Right lobe of liver (tissue), 6 donors: ENCODE results near the gene C14orf132. TPM values are rescaled to one million over a fixed set of nuclear protein-coding genes. Genes with fewer than 3 reads are reported as not detected.

ENCODE experiments used
- ATAC-seq, 4 donors: fragments of 200-7000 bp; cut with Tn5 transposase; one replicate each; pipeline ENCODE4 v1.9.1; 2020; ENCODE audit warnings: mild to moderate bottlenecking in 4 of 4, moderate library complexity in 4 of 4
- DNase-seq, 3 donors: peaks; one replicate each; pipeline ENCODE4 v3.0.0-alpha.2; 2020
- H3K27ac ChIP-seq, 3 donors: fragments of 200-600 bp; one replicate each; pipeline ENCODE4 v1.8.0; 2022
- H3K27me3 ChIP-seq, 2 donors: fragments of 200-600 bp; one replicate each; pipeline ENCODE4 v1.8.0; 2022
- H3K36me3 ChIP-seq, 4 donors: fragments of 200-600 bp; sonication (generic) in 1 of 4; one replicate each; pipeline versions ENCODE4 v1.5.1 to v1.8.0; 2017 to 2022; ENCODE audit warnings: control low read depth in 1 of 4
- H3K4me1 ChIP-seq, 4 donors: fragments of 200-600 bp; sonication (generic) in 1 of 4; one replicate each; pipeline versions ENCODE4 v1.5.1 to v1.8.0; 2017 to 2022; ENCODE audit warnings: control low read depth in 1 of 4
- H3K4me3 ChIP-seq, 3 donors: fragments of 200-600 bp; one replicate each; pipeline ENCODE4 v1.8.0; 2022
- H3K9me3 ChIP-seq, 4 donors: fragments of 200-600 bp; sonication (generic) in 1 of 4; one replicate each; pipeline versions ENCODE4 v1.5.1 to v1.8.0; 2017 to 2022; ENCODE audit warnings: control low read depth in 1 of 4
- CTCF ChIP-seq, 4 donors: fragments of 200-600 bp in 3 of 4; fragments of 450-650 bp in 1 of 4; IDR thresholded peaks; one replicate each; pipeline versions ENCODE4 v1.5.1 to v1.8.0; 2016 to 2022; ENCODE audit warnings: antibody characterized with exemption in 4 of 4, mild to moderate bottlenecking in 2 of 4
- POLR2A ChIP-seq: fragments of 450-650 bp; IDR thresholded peaks from one replicate; pipeline ENCODE4 v1.6.1; 2017; ENCODE audit warnings: antibody characterized with exemption, mild to moderate bottlenecking
- WGBS: methylation state at CpG from one replicate; pipeline ENCODE4 v1.1.6; 2018; ENCODE audit warnings: low coverage, low lambda C conversion rate; ENCODE audit not compliant: insufficient coverage; ENCODE audit errors: missing lambda C conversion rate; 5-methylcytosine and 5-hydroxymethylcytosine counted together
- intact Hi-C, 2 donors: fragments of 100-400 bp; cut with DNase I; formaldehyde crosslinking; loops; one replicate each; pipeline versions ENCODE4 v1.11.2 to v1.14.1; 2022
- total RNA-seq, 6 experiments: library from RNA; depleted of rRNA in 2 of 6; stranded (reverse); fragments of >200 nt in 2 of 6; fragmentation: NEBNext Ultra II Directional in 3 of 6; extraction: Animal tissue kit (Norgen Biotek cat#: 25700) in 3 of 6; gene quantifications; one replicate each; pipeline versions ENCODE4 v1.1.0 to v1.2.4, GENCODE V29; 2016 to 2023
- donor health status: DM: no; HTN: yes; CAD: no.
- donor health status: DM: no; HTN: no; CAD: no.
- donor health status: DM: no; HTN: no; CAD: no.
- donor health status: DM: no; HTN: yes; CAD: no.
- donor health status: DM: no; HTN: yes; CAD: no.

C14orf132 gene
- total RNA-seq, 6 experiments from 2014 or later: 1.7 to 6.9 (median 3.3) TPM

GRCh38 chr14:96042248-96042930 lies 3.2 kb downstream of the C14orf132 start:
- peaks cover 0 to 4% (median 0%) of the 10 kb centered on the region in 4 donors for H3K4me1 ChIP-seq
- intact Hi-C loops: no loop called here
- H3K27ac ChIP-seq: no peak overlapping the region
- TF ChIP-seq CTCF (IDR thresholded peaks at IDR 0.05) (no peak), POLR2A (no peak)
- WGBS: 57% methylated on average over 4 of the region's 4 CpGs
- DNase-seq (peak in 1 of 3 donors; percentile 21), ATAC-seq (no peak)
- no peaks in the 10 kb centered on the region for H3K27me3 ChIP-seq
- no peaks in the 10 kb centered on the region for H3K9me3 ChIP-seq
- no peaks in the 10 kb centered on the region for H3K36me3 ChIP-seq
- H3K4me3 ChIP-seq: no peak overlapping the region

GRCh38 chr14:96046630-96047029 lies 7.5 kb downstream of the C14orf132 start:
- ATAC-seq: no peak
- Histone ChIP-seq H3K27ac (no peak overlapping the region), H3K27me3 (no peaks in the 10 kb centered on the region), H3K9me3 (no peaks in the 10 kb centered on the region), H3K4me3 (no peak overlapping the region), H3K36me3 (no peaks in the 10 kb centered on the region), H3K4me1 (no peaks in the 10 kb centered on the region)
- 88% methylated on average over 2 of the region's 2 CpGs for WGBS
- intact Hi-C loops: no loop called here
- TF ChIP-seq POLR2A (no peak), CTCF (IDR thresholded peaks at IDR 0.05) (no peak)
- no peak for DNase-seq

- ATAC-seq (no peak), DNase-seq (no peak)
- no peak overlapping the region for H3K27ac ChIP-seq
- TF ChIP-seq CTCF (IDR thresholded peaks at IDR 0.05): no peak
- no peak for TF ChIP-seq POLR2A
- H3K4me1 ChIP-seq: no peaks in the 10 kb centered on the region
- intact Hi-C loops: no loop called here
- no peaks in the 10 kb centered on the region for H3K36me3 ChIP-seq
- H3K27me3 ChIP-seq: no peaks in the 10 kb centered on the region
- H3K4me3 ChIP-seq: no peak overlapping the region
- H3K9me3 ChIP-seq: no peaks in the 10 kb centered on the region
These were observed 7.9 kb downstream of the C14orf132 start for GRCh38 chr14:96047101-96047500.

GRCh38 chr14:96049932-96050331 lies 10.8 kb downstream of the C14orf132 start:
- intact Hi-C loops: no loop called here
- H3K36me3 ChIP-seq: no peaks in the 10 kb centered on the region
- H3K9me3 ChIP-seq: no peaks in the 10 kb centered on the region
- no peak for ATAC-seq
- H3K4me3 ChIP-seq: no peak overlapping the region
- no peak for DNase-seq
- no peak overlapping the region for H3K27ac ChIP-seq
- H3K27me3 ChIP-seq: no peaks in the 10 kb centered on the region
- TF ChIP-seq POLR2A (no peak), CTCF (IDR thresholded peaks at IDR 0.05) (no peak)
- H3K4me1 ChIP-seq: no peaks in the 10 kb centered on the region

GRCh38 chr14:96050482-96050881 lies 11.3 kb downstream of the C14orf132 start:
- no peak for TF ChIP-seq POLR2A
- no peak for TF ChIP-seq CTCF (IDR thresholded peaks at IDR 0.05)

More at GRCh38 chr14:96050482-96050881, 11.3 kb downstream of the C14orf132 start:
- no peak overlapping the region for H3K4me3 ChIP-seq
- ATAC-seq (no peak), DNase-seq (no peak)
- intact Hi-C loops: no loop called here
- no peaks in the 10 kb centered on the region for H3K4me1 ChIP-seq
- 95% methylated on average over 4 of the region's 4 CpGs for WGBS
- H3K9me3 ChIP-seq: no peaks in the 10 kb centered on the region
- no peaks in the 10 kb centered on the region for H3K36me3 ChIP-seq
- no peak overlapping the region for H3K27ac ChIP-seq
- no peaks in the 10 kb centered on the region for H3K27me3 ChIP-seq
